ENCODE results near the gene CAVIN3. TPM values are rescaled to one million over a fixed set of nuclear protein-coding genes. Genes with fewer than 3 reads are reported as not detected.

CAVIN3 gene
- total and polyA plus RNA-seq, 2 of the 4 experiments (the other 2 are of a cell fraction) = 112 to 185 TPM

Other genes starting within 250 kb of the CAVIN3 start
- gene OR56B4, start 212.8 kb downstream of the CAVIN3 start, total RNA-seq (2012; rRNA removed) = not detected in 2 replicates
- gene OR56B4, start 212.8 kb downstream of the CAVIN3 start, polyA plus RNA-seq (2012; rRNA removed) = not detected in 2 replicates
- gene OR52B2, start 150.2 kb downstream of the CAVIN3 start, total RNA-seq (2012; rRNA removed) = not detected in 2 replicates
- gene OR52B2, start 150.2 kb downstream of the CAVIN3 start, polyA plus RNA-seq (2012; rRNA removed) = not detected in 2 replicates
- not detected in 2 replicates for gene OR52W1, start 121.3 kb downstream of the CAVIN3 start, total RNA-seq (2012; rRNA removed)
- gene OR52W1, start 121.3 kb downstream of the CAVIN3 start, polyA plus RNA-seq (2012; rRNA removed) = not detected in 2 replicates
- not detected in 2 replicates for gene C11orf42, start 114.9 kb downstream of the CAVIN3 start, total RNA-seq (2012; rRNA removed)
- not detected in 2 replicates for gene C11orf42, start 114.9 kb downstream of the CAVIN3 start, polyA plus RNA-seq (2012; rRNA removed)
- gene FHIP1B, start 85.9 kb downstream of the CAVIN3 start, total RNA-seq (2012; rRNA removed) = 4.7 and 5.9 TPM in 2 replicates
- 28.1 and 30.2 TPM in 2 replicates for gene FHIP1B, start 85.9 kb downstream of the CAVIN3 start, polyA plus RNA-seq (2012; rRNA removed)
- under 0.01 TPM in 1 of 2 replicates, not detected in the other for gene CNGA4, start 81.4 kb downstream of the CAVIN3 start, total RNA-seq (2012; rRNA removed)
- gene CNGA4, start 81.4 kb downstream of the CAVIN3 start, polyA plus RNA-seq (2012; rRNA removed) = 0.07 and 0.12 TPM in 2 replicates
- gene CCKBR, start 60.7 kb downstream of the CAVIN3 start, total RNA-seq (2012; rRNA removed) = not detected in 2 replicates
- gene CCKBR, start 60.7 kb downstream of the CAVIN3 start, polyA plus RNA-seq (2012; rRNA removed) = not detected in 2 replicates
- 17.5 and 19.5 TPM in 2 replicates for gene SMPD1, start 70.0 kb upstream of the CAVIN3 start, total RNA-seq (2012; rRNA removed)
- gene SMPD1, start 70.0 kb upstream of the CAVIN3 start, polyA plus RNA-seq (2012; rRNA removed) = 108 and 118 TPM in 2 replicates
- gene APBB1, start 98.6 kb upstream of the CAVIN3 start, total RNA-seq (2012; rRNA removed) = 39.4 and 40.3 TPM in 2 replicates
- gene APBB1, start 98.6 kb upstream of the CAVIN3 start, polyA plus RNA-seq (2012; rRNA removed) = 44.1 and 45.7 TPM in 2 replicates
- 0.36 and 0.56 TPM in 2 replicates for gene HPX, start 120.5 kb upstream of the CAVIN3 start, total RNA-seq (2012; rRNA removed)
- gene HPX, start 120.5 kb upstream of the CAVIN3 start, polyA plus RNA-seq (2012; rRNA removed) = 1.4 and 1.5 TPM in 2 replicates
- 13.8 and 14.2 TPM in 2 replicates for gene TRIM3, start 153.4 kb upstream of the CAVIN3 start, total RNA-seq (2012; rRNA removed)
- 22.3 and 23.7 TPM in 2 replicates for gene TRIM3, start 153.4 kb upstream of the CAVIN3 start, polyA plus RNA-seq (2012; rRNA removed)
- gene ARFIP2, start 160.8 kb upstream of the CAVIN3 start, total RNA-seq (2012; rRNA removed) = 76.7 and 84.4 TPM in 2 replicates
- 91.9 and 93.9 TPM in 2 replicates for gene ARFIP2, start 160.8 kb upstream of the CAVIN3 start, polyA plus RNA-seq (2012; rRNA removed)
- 24.7 and 27.5 TPM in 2 replicates for gene TIMM10B, start 161.0 kb upstream of the CAVIN3 start, total RNA-seq (2012; rRNA removed)
- 22.8 and 27.1 TPM in 2 replicates for gene TIMM10B, start 161.0 kb upstream of the CAVIN3 start, polyA plus RNA-seq (2012; rRNA removed)
- gene DNHD1, start 176.8 kb upstream of the CAVIN3 start, total RNA-seq (2012; rRNA removed) = 1.4 and 1.8 TPM in 2 replicates
- gene DNHD1, start 176.8 kb upstream of the CAVIN3 start, polyA plus RNA-seq (2012; rRNA removed) = 3.0 and 3.6 TPM in 2 replicates